ENCODE results near the gene NRXN2. TPM values are rescaled to one million over a fixed set of nuclear protein-coding genes. Genes with fewer than 3 reads are reported as not detected.
A peak's percentile ranks its signal among the peaks of the same experiment; 100 is the strongest.

The NRXN2 gene
- total RNA-seq, 1 donor from 2014 or later: 0.72 TPM

DNA sequence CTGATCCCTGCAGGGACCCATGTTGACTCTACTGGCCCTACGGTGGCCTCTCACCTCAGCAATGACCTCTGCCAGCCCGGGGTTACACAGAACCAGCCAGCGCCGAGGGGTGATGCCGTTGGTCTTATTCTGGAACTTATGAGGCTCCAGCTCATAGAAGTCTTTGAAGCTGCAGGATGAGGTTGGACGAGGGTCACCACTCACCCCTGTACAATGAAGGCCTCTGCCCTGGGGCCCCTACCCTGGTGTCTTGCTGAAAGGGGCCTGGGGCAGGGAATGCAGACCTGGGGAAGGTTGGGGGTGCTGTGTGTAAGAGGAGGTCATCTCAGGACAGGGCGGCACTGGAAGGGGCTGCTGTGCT is 30.0 kb upstream of the NRXN2 start:
- TF ChIP-seq, protein P1, sequence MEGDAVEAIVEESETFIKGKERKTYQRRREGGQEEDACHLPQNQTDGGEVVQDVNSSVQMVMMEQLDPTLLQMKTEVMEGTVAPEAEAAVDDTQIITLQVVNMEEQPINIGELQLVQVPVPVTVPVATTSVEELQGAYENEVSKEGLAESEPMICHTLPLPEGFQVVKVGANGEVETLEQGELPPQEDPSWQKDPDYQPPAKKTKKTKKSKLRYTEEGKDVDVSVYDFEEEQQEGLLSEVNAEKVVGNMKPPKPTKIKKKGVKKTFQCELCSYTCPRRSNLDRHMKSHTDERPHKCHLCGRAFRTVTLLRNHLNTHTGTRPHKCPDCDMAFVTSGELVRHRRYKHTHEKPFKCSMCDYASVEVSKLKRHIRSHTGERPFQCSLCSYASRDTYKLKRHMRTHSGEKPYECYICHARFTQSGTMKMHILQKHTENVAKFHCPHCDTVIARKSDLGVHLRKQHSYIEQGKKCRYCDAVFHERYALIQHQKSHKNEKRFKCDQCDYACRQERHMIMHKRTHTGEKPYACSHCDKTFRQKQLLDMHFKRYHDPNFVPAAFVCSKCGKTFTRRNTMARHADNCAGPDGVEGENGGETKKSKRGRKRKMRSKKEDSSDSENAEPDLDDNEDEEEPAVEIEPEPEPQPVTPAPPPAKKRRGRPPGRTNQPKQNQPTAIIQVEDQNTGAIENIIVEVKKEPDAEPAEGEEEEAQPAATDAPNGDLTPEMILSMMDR (IDR thresholded peaks at IDR 0.05): no peak
- intact Hi-C loops (cut with DNase I): no loop called here
- Histone ChIP-seq H3K4me3 (no peak overlapping the region), H3K27ac (no peak overlapping the region), H3K9me3 (no peaks in the 10 kb centered on the region), H3K36me3 (no peaks in the 10 kb centered on the region), H3K27me3 (no peaks in the 10 kb centered on the region), H3K4me1 (no peaks in the 10 kb centered on the region)
- DNase-seq (no peak), ATAC-seq (no peak)

DNA sequence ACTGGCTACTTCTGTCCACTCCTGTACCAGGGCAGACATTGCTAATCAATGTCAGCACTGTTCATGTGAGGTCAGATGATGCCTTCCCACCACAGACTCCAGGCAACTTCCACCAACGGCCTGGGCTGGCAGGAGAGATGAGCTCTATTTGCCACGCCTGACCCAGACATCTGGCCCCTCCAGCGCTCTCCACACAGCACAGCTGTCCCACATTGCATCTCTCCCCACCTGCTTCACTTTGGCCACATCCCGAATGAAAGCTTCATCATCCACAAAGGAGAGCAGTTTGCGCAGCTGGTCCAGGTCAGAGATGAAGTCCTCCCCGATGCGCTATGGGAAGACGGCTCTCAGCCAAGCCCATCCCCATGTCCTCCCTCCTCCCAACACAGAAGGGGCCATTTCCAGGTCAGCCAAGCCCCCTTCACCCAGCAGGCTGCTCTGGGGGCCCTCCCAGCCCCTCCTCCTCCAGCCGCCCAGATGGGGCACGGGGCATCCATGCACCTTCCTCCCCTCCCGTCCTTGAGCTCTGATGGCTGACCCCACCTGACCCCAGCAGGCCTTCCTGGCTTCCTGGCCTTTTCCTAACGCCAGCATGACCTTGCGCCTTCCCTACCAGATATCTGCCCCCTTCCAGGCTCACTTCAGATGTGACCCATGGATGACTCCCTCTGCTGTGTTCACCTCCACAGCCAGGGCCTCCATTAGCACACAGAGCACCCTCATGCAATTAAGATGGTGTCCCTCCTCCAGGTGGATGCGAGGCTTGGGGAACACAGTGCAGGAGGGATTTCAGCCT is 29.4 kb upstream of the NRXN2 start:
- Histone ChIP-seq H3K4me3 (no peak overlapping the region), H3K9me3 (no peaks in the 10 kb centered on the region), H3K27ac (no peak overlapping the region), H3K4me1 (no peaks in the 10 kb centered on the region), H3K36me3 (no peaks in the 10 kb centered on the region), H3K27me3 (no peaks in the 10 kb centered on the region)
- ATAC-seq (no peak), DNase-seq (peak; percentile 53)
- TF ChIP-seq, protein P1 (IDR thresholded peaks at IDR 0.05): no peak
- intact Hi-C loops (cut with DNase I): no loop called here

DNA sequence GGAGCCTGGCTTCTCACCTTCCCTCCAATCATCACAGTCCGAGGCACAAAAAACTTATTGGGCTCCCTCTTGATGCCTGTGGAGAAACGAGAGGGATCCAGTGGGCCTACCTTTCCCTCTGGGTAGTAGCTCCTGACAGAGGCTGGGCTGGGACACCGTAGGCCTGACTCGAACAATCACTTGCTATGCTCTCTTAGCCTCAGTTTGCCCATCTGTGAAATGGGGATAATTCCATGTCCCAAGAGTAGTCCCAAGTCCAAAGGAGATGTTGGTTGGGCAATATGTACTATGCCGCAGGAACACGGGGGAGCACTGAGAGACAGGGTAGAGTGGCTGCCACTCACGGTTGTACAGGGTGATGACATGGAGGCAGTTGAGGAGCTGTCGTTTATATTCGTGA is 28.6 kb upstream of the NRXN2 start:
- H3K4me3 ChIP-seq: no peak overlapping the region
- intact Hi-C loops (cut with DNase I): no loop called here
- no peaks in the 10 kb centered on the region for H3K4me1 ChIP-seq
- H3K27me3 ChIP-seq: no peaks in the 10 kb centered on the region
- ATAC-seq: no peak
- DNase-seq: no peak
- no peak overlapping the region for H3K27ac ChIP-seq
- no peaks in the 10 kb centered on the region for H3K9me3 ChIP-seq
- no peaks in the 10 kb centered on the region for H3K36me3 ChIP-seq
- TF ChIP-seq, protein P1 (IDR thresholded peaks at IDR 0.05): no peak

DNA sequence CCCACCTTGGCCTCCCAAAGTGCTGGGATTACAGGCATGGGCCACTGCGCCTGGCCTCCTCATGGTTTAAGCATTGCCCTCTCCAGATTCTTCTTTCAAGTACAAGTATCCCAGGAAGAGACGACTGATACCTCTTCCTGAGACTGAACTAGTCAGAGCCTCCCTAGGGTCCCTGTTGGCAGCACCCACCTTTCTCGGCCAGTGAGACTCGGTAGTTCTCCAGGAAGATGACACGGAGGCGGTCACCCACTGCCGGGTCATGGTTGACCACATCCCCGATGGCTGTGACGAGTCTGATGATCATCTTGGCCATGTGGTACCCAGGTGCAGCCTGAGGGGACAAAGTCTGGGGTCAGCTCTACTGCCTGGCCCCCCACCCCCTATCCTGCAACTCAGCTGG is 28.1 kb upstream of the NRXN2 start:
- TF ChIP-seq, protein P1 (IDR thresholded peaks at IDR 0.05): no peak
- no peaks in the 10 kb centered on the region for H3K27me3 ChIP-seq
- intact Hi-C loops (cut with DNase I): no loop called here
- no peaks in the 10 kb centered on the region for H3K4me1 ChIP-seq
- no peak overlapping the region for H3K4me3 ChIP-seq
- ATAC-seq (no peak), DNase-seq (peak; percentile 34)
- H3K36me3 ChIP-seq: no peaks in the 10 kb centered on the region
- no peak overlapping the region for H3K27ac ChIP-seq
- no peaks in the 10 kb centered on the region for H3K9me3 ChIP-seq

DNA sequence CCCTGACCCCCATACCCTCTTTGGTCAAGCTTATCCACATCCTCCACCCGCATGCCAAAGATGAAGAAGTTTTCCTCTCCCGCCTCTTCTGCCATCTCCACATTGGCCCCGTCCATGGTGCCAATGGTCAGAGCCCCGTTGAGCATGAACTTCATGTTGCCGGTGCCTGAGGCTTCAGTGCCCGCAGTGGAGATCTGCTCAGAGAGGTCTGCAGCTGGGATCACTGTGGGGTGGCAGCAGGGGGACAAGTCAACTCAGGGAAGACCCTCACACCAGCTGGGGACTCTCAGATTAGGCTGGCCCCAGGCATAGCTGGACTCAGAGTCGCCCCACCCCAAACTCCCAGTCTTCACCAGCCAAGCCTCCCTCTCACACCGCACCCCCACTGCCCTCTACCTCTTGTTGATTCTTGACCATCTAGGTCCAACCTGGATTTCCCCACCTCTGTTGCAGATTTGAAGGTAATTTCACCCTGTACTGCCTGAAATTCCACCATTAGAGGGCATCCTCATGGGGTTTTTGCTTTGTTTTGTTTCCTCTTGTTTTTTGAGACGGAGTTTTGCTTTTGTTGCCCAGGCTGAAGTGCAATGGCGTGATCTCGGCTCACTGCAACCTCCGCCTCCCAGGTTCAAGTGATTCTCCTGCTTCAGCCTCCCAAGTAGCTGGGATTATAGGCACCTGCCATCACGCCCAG is 27.5 kb upstream of the NRXN2 start:
- no peaks in the 10 kb centered on the region for H3K27me3 ChIP-seq
- intact Hi-C loops (cut with DNase I): no loop called here
- H3K36me3 ChIP-seq: no peaks in the 10 kb centered on the region
- no peak overlapping the region for H3K27ac ChIP-seq
- TF ChIP-seq, protein P1 (IDR thresholded peaks at IDR 0.05): no peak
- H3K9me3 ChIP-seq: no peaks in the 10 kb centered on the region
- DNase-seq (peak; percentile 56), ATAC-seq (no peak)
- H3K4me1 ChIP-seq: peaks cover 3% of the 10 kb centered on the region
- H3K4me3 ChIP-seq: no peak overlapping the region
